Measurements from ENCODE around the gene EZH1. TPM values are rescaled to one million over a fixed set of nuclear protein-coding genes. Genes with fewer than 3 reads are reported as not detected.

Gene EZH1
- total and polyA plus RNA-seq, 2 of the 4 experiments (the other 2 are of a cell fraction): 17.6 to 27.3 TPM

DNA sequence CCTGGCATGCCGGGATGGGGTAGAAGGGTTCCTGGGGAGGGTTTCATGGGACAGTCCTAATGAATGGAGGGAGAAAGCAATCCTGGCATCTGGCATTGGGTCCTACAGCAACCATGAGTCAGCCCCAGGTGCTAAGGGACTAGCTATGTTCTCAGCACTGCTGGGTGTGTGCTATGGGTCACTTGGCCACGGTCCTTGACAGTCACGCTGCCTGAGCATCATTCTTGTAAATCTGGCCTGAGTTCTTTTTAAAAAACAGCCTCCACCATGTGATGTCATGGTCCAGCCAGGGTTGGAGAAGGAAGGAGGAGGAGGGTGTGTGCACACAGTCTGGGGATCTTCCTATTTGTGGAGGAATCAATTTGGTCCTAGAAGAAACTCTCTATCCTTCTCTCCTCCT lies 9.9 kb upstream of the EZH1 start:
- Histone ChIP-seq H3K27ac (ENCODE audit: insufficient read depth, low read length) (no peak overlapping the region), H3K14ac (replicated peaks; ENCODE audit: low read depth, low read length) (no peak overlapping the region), H2AK9ac (replicated peaks; ENCODE audit: low read depth, low read length, poor library complexity) (no peak overlapping the region), H2BK20ac (ENCODE audit: low read depth, low read length) (no peak overlapping the region), H2BK5ac (ENCODE audit: low read depth, low read length, poor library complexity, severe bottlenecking) (no peak overlapping the region), H4K20me1 (ENCODE audit: insufficient read depth, low read length) (no peaks in the 10 kb centered on the region), H3K36me3 (ENCODE audit: control insufficient read depth, insufficient read depth, low read length) (no peaks in the 10 kb centered on the region), H3K4ac (ENCODE audit: low read depth, low read length) (no peak overlapping the region), H2AFZ (replicated peaks; ENCODE audit: low read length, poor library complexity) (peak overlapping the region; percentile 14), H3K23ac (ENCODE audit: low read depth, low read length) (no peak overlapping the region), H2BK120ac (ENCODE audit: low read depth, low read length) (no peak overlapping the region), H4K5ac (ENCODE audit: low read depth, low read length) (no peak overlapping the region), H3K79me1 (ENCODE audit: low read depth in 1 of 2, low read length in 2 of 2) (no peaks in the 10 kb centered on the region), H2BK15ac (ENCODE audit: low read depth, low read length) (no peak overlapping the region), H3K9me1 (ENCODE audit: insufficient read depth, low read length) (no peaks in the 10 kb centered on the region), H3K4me3 (ENCODE audit: insufficient read depth, low read depth, low read length) (no peak overlapping the region), H3K4me2 (ENCODE audit: low read depth, low read length) (no peak overlapping the region), H3K56ac (ENCODE audit: extremely low read depth, insufficient read depth, low read length) (no peak overlapping the region), H3K27me3 (ENCODE audit: control insufficient read depth, insufficient read depth, low read length) (peaks cover 52% of the 10 kb centered on the region), H2AK5ac (ENCODE audit: low read depth, low read length) (no peak overlapping the region), H3K9ac (ENCODE audit: low read depth, low read length) (no peak overlapping the region), H4K8ac (ENCODE audit: low read depth in 2 of 2, low read length in 2 of 2) (no peak overlapping the region), H4K91ac (ENCODE audit: insufficient read depth, low read depth, low read length) (no peak overlapping the region), H3K18ac (ENCODE audit: low read depth, low read length) (no peak overlapping the region), H3K4me1 (ENCODE audit: control insufficient read depth, insufficient read depth, low read length) (no peaks in the 10 kb centered on the region), H3K9me3 (ENCODE audit: control insufficient read depth, insufficient read depth, low read length) (no peaks in the 10 kb centered on the region)
- no peak for ATAC-seq (ENCODE audit: low read depth)
- intact Hi-C loops (cut with micrococcal nuclease): no loop called here
- DNase-seq: peak; percentile 41
- dilution Hi-C loops (cut with HindIII; ENCODE audit: low sequenced_read_pairs, unreplicated experiment): no loop called here
- TF ChIP-seq FOS (IDR thresholded peaks at IDR 0.05; ENCODE audit: low read depth, low read length): no peak
- no peak for TF ChIP-seq POLR2A (IDR thresholded peaks at IDR 0.05; ENCODE audit: low read depth, low read length)
- no peak for TF ChIP-seq CEBPB (IDR thresholded peaks at IDR 0.05; ENCODE audit: low read depth, low read length)
- TF ChIP-seq NFE2L2 (IDR thresholded peaks at IDR 0.05; ENCODE audit: low read depth, low read length): no peak
- TF ChIP-seq, protein P1, sequence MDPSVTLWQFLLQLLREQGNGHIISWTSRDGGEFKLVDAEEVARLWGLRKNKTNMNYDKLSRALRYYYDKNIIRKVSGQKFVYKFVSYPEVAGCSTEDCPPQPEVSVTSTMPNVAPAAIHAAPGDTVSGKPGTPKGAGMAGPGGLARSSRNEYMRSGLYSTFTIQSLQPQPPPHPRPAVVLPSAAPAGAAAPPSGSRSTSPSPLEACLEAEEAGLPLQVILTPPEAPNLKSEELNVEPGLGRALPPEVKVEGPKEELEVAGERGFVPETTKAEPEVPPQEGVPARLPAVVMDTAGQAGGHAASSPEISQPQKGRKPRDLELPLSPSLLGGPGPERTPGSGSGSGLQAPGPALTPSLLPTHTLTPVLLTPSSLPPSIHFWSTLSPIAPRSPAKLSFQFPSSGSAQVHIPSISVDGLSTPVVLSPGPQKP (IDR thresholded peaks at IDR 0.05; ENCODE audit: borderline replicate concordance, low read depth, low read length): no peak
- no peak for TF ChIP-seq MAZ (IDR thresholded peaks at IDR 0.05; ENCODE audit: borderline replicate concordance, low read depth, low read length)
- no peak for TF ChIP-seq MXI1 (IDR thresholded peaks at IDR 0.05; ENCODE audit: borderline replicate concordance, low read depth, low read length)
- TF ChIP-seq RAD21 (IDR thresholded peaks at IDR 0.05; ENCODE audit: low read length): no peak
- no peak for TF ChIP-seq MAFK (IDR thresholded peaks at IDR 0.05; ENCODE audit: low read depth, low read length)
- ChIA-PET CTCF (interaction anchor here (1.4 kb wide), 1 partner anchor 9 kb away, joined by 5 read pairs; no protein-coding TSS in a partner anchor), POLR2A (ENCODE audit: unreplicated experiment) (no interaction called here)
- in situ Hi-C loops (cut with MboI; ENCODE audit: low sequenced_read_pairs): no loop called here
- WGBS, 2 experiments (ENCODE audit: extremely low coverage in 2 of 2, insufficient read length in 1 of 2): 80% methylated on average over 1 of the region's 3 CpGs; no CpG with 5 or more reads in 1 of the 2 experiments
- BruUV-seq (replicated peaks): no TSS peak

Measured in IMR-90 (cell line).